DND-41 (cell line): ENCODE results near the gene NPTN.

Source experiments
- CTCF ChIP-seq: IDR thresholded peaks from 2 replicates; pipeline ENCODE4 v1.5.1; 2012; ENCODE audit warnings: borderline replicate concordance, low read length, moderate library complexity, mild to moderate bottlenecking; ENCODE audit not compliant: poor library complexity, severe bottlenecking; ENCODE audit errors: extremely low read depth
- EZH2 ChIP-seq: IDR thresholded peaks from 3 replicates; pipeline ENCODE4 v1.6.1; 2012; ENCODE audit warnings: borderline replicate concordance, low read depth, mild to moderate bottlenecking, moderate library complexity, low read length, inconsistent platforms; ENCODE audit not compliant: severe bottlenecking

GRCh38 chr15:73597036-73597638 is 36.1 kb downstream of the NPTN start:
- TF ChIP-seq EZH2 (no peak), CTCF (no peak)
